Stimulated activated CD8-positive, alpha-beta memory T cell treated with anti-CD3 and anti-CD28 coated beads, Interleukin-15, amount 100 ng/mL, for 4 hours (primary cell): ENCODE measurements around the gene CTAGE15.
A peak's percentile ranks its signal among the peaks of the same experiment; 100 is the strongest.
"Not testable (repeated sequence)": the region's sequence is repeated elsewhere in the genome, so short reads cannot be mapped to it uniquely, and the experiment has no call there.

Source experiments
- DNase-seq, 2 donors: peaks; one replicate each; pipeline ENCODE4 v3.0.0-alpha.2; 2020; ENCODE audit warnings: low read depth in 2 of 2

Gene CTAGE15

DNA sequence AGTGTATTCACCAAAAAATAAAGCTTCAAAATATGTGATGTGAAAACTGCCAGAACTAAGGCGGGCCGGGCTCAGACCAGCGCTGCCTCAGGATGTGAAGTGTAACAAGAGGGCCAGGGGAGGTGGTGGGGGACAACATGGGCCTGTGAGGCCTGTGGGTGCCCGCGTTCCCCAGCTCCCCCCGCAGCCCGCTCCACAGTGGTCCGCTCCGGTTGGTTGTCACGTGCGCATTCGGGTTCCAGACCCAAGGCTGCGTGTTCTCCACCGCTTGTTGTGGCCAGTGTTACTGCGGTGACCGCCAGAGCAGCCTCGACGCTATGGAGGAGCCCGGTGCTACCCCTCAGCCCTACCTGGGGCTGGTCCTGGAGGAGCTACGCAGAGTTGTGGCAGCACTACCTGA is at the start of gene CTAGE15:
Gene CTAGE15 (plus strand): TSS at position 301 of the 400 bp plus-strand sequence. CDS start 17 bp downstream, at position 318.
- not testable (repeated sequence) for DNase-seq

- DNase-seq, result not testable (repeated sequence)
These were observed 49.2 kb upstream of the CTAGE15 start for GRCh38 chr7:143522309-143522916.

GRCh38 chr7:143531169-143531926 is 40.3 kb upstream of the CTAGE15 start:
- not testable (repeated sequence) for DNase-seq

DNA sequence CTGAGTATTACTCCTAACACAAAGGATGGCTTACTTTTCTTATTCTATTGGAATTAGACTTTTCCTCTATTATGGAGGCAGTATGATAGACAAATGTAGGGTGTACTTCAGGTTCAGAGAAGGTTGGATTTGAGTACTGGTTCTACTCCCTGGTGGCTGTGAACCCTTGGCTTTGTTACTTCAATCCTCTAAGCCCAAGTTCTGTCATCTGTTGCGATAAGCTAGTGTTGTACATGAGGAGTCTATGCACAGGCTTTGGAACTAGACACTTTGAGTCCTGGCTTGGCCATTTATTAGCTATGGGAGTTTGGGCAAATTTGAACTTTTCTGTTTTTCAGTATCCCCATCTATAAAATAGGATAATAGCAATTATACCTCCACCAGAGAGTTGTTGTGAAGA is 39.7 kb upstream of the CTAGE15 start:
- DNase-seq, result not testable (repeated sequence)

DNA sequence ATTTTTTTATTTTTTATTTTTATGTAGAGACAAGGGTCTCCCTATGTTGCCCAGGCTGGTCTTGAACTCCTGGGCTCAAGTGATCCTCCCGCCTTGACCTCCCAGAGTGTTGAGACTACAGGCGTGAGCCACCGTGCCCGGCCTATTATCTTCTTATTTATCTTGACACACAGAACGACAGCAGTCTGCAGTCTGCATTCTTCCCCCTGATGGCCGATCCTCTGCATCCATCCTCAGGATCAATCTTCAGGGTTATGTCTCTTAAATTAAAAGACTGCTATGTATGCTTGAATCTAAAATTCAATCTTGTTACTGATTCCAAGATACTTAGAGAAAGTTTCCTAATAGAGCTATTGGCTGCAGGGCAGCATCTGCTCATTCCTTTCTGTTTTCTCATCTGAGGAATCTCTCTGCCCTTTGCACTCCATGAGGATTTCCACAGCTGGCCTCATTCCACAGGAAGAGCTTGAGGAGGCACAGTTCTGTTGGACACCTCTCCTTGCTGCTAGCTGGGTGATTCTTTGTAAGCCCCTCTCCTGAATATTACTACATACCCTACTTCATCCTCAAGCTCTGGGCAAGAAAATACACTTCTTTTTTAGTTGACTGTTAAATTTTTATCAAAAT is 38.3 kb upstream of the CTAGE15 start:
- DNase-seq, result not testable (repeated sequence)

DNA sequence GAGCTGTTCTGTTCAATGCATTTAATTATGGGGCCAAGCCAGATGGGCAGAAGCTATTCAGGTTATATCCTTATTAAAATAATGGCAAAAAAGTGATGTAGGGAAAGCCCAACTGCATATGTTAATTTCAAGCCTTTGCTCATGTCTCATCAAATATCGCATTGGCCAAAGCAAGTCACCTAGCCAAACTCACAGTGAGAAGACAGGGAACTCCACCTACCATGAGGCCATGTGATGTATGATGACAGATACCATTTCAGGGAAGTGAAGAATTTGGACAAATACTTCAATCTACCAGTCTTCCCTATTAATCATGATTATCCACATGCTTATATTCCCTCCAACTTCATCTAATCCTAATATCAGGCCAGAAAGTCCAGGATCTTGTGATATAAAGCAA is 35.2 kb upstream of the CTAGE15 start:
- DNase-seq, result not testable (repeated sequence)

- not testable (repeated sequence) for DNase-seq
These were observed 28.1 kb upstream of the CTAGE15 start for GRCh38 chr7:143543288-143544038.

- not testable (repeated sequence) for DNase-seq
These were observed 15.6 kb upstream of the CTAGE15 start for GRCh38 chr7:143555968-143556367.

- not testable (repeated sequence) for DNase-seq
These were observed 8.3 kb upstream of the CTAGE15 start for GRCh38 chr7:143563306-143563705.

DNA sequence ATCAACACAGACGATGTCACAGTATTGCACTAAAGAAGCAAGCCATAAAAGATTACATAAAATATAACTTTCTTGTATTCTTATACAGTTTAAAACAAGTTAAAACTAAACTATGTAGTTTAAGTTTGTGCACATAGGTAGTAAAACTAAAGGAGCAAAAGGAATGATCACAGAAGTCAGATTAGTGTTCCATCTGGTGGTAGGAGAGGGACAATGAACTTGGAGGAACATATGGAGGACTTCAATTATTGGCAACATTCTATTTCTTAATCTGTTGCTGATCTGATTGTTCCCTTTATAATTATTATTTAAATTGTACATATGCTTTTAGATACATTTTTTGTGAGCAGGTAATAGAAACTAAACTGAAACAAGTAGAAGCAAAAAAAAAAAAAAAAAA is 5.6 kb upstream of the CTAGE15 start:
- not testable (repeated sequence) for DNase-seq

- DNase-seq, result not testable (repeated sequence)
These were observed 16.6 kb downstream of the CTAGE15 start for GRCh38 chr7:143588183-143588582.

DNA sequence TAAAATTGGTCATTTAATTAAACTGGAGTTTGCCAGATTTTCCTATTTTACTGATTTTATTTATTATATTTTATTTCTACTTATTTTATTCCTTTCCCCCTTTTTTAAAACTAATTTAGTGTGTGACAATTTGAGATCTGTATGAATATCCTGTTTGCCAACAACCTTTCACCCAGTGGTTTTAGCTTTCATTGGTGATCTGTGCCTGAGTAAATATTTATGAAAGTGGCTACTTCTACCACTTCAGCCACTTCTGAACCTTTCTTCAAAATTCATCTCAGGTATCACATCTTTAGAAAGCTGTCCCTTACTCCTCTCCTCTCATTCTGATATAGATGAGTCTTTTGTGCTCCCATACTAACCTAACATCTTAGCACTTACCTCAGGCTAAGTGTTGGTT is 18.3 kb downstream of the CTAGE15 start:
- DNase-seq, result not testable (repeated sequence)

GRCh38 chr7:143598086-143598485 is 26.5 kb downstream of the CTAGE15 start:
- not testable (repeated sequence) for DNase-seq

DNA sequence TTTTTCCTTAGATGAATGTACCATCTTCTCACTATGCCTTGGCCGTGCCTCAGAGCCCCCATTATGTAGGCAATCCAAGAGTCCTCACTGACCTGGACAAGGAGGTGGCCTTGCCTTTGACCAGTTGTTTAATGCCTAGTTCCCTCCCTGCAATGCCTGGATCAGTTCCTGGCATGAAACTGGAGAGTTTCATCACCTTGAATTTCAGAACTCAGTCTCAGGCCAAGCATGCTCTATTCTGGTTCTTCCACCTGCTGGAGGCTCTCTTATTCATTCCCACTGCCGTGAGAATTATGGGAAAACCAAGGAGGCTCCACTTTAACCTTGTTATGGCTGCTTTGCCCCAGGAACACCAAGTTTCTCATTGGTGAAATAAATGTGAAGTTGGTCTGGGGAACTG is 31.9 kb downstream of the CTAGE15 start:
- DNase-seq, result not testable (repeated sequence)

GRCh38 chr7:143606088-143606487 is 34.5 kb downstream of the CTAGE15 start:
- not testable (repeated sequence) for DNase-seq

- DNase-seq, result not testable (repeated sequence)
These were observed 43.9 kb downstream of the CTAGE15 start for GRCh38 chr7:143615545-143615944.

- not testable (repeated sequence) for DNase-seq
These were observed 45.6 kb downstream of the CTAGE15 start for GRCh38 chr7:143617204-143617603.

DNA sequence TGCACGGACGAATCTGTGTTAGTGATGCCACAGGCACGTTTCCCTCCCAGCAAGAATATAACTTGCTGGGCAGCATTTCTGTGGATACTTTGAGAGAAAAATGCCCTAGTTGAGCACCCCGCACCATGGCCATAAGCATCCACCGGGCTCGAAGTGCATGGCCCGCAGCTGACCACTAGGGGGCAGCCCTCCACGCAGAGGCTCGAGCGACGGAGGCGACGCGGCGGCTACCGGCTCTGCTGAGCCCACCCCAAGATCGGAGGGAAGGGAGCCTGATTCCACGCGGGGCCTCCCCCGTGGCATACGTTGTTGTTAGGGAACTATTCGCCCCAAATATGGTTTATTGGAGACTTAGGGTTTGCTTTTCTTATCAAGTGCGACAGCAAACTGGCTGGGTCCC is 48.5 kb downstream of the CTAGE15 start:
- DNase-seq, result not testable (repeated sequence)

DNA sequence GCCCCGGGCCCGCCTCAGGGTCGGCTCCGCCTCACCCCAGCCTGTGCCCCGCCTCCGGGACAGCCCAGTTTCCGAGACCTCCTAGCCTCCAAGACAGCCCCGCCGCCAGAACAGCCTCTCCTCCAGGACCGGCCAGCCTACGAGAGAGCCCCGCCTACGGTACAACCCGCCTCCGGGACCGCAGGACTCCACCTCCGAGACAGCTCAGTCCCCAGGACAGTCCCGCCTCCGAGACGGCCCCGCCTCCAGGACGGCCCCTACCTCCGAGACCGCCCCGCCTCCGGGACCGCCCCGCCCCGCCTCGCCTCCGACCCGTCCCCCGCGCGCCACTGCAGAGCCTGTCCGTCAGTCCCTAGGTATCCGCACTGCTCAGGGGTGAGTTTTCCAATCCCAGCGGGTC is 49.0 kb downstream of the CTAGE15 start, which contains the start of gene TCAF2:
Gene TCAF2 (plus strand): TSS at position 329 of the 400 bp plus-strand sequence.
- DNase-seq, result peak in 1 of 2 donors; percentile 34

- not testable (repeated sequence) for DNase-seq
These were observed 49.6 kb downstream of the CTAGE15 start for GRCh38 chr7:143621175-143621574.

DNA sequence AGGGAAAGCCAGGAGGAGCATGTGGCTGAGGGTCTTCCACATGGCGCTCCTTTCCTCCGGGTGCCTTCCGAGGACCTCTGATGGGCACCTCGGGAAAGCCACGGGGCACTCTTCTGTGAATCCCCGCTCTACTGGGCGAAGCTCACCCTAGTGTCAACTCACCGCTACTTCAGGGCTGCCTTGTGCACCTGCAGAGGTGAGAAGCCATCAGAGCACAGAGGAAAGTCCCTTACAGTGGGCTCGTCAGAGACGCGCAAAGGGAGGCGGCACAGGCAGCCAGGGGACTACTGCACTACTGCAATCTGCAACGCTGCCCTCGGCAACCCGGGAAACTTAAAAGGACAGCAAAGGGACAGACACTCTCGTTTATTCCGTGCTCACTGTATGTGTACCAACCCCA is 50.5 kb downstream of the CTAGE15 start:
- not testable (repeated sequence) for DNase-seq
